Measurements from ENCODE around the gene ACER3.

ACER3 gene

DNA sequence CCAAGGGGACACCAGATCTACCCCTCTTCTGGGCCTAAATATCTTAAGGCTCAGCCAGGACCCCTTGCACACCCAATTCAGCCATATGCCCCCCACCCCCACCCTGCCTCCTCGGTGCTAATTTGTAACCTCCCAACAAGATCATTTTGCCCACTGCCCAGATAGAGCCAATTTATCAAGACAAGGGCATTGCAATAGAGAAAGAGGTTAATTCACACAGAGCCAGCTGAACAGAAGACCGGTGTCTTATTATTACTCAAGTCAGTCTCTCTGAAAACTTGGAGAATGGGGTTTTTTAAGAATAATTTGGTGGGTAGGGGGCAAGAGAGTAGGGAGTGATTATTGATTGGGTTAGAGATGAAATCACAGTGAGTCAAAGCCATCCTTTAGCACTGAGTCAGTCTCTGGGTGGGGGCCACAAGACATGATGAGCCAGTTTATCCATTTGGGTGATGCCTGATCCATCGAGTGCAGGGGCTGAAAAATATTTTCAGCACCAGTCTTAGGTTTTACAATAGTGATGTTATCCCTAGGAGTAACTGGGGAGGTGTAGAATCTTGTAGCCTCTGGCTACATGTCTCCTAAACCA, 196.2 kb downstream of the ACER3 start:
- TF ChIP-seq CSDC2 (CRISPR knock-in tag; IDR thresholded peaks at IDR 0.05) (no peak), ZFP30 (CRISPR knock-in tag; IDR thresholded peaks at IDR 0.05) (no peak)
- ATAC-seq: no peak

DNA sequence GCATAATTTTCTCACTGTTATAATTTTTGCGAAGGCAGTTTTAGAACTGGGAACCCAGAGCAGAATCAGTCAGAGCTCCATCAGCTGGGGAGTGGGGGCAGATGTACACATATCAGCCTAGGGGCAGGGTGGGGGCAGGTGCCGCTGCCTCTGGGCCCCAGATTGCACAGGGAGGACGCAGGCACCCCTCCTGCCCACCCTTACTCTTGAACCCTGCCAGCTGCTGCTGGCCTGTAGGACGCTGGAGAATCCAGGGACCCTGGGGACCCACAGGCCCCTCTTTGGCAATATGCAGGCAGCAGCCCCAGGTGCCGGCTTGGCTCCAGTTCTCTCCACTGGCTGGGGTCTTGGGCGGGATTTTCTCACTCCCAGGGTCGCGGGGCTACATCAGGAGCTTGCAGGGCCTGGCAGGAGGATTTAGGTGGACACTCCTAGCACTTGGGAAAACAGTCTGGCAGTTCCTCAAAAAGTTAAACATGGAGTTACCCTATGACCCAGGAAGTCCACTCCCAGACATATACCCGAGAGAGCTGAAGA, 197.3 kb downstream of the ACER3 start:
- ATAC-seq: no peak
- TF ChIP-seq ZNF70 (CRISPR knock-in tag; IDR thresholded peaks at IDR 0.05) (no peak), ZNF565 (CRISPR knock-in tag; conservative IDR thresholded peaks at IDR 0.05; ENCODE audit: low read depth) (no peak), GLIS3 (CRISPR knock-in tag; IDR thresholded peaks at IDR 0.05) (no peak), TCF4 (CRISPR knock-in tag; IDR thresholded peaks at IDR 0.05; ENCODE audit: borderline replicate concordance) (no peak), ESRRG (CRISPR knock-in tag; IDR thresholded peaks at IDR 0.05) (no peak), BACH2 (CRISPR knock-in tag; IDR thresholded peaks at IDR 0.05; ENCODE audit: borderline replicate concordance) (no peak), OSR1 (CRISPR knock-in tag; IDR thresholded peaks at IDR 0.05) (no peak), RARB (CRISPR knock-in tag; IDR thresholded peaks at IDR 0.05) (no peak), SNAI2 (CRISPR knock-in tag; IDR thresholded peaks at IDR 0.05) (no peak), ZNF8 (CRISPR knock-in tag; IDR thresholded peaks at IDR 0.05) (no peak), PPARA (CRISPR knock-in tag; IDR thresholded peaks at IDR 0.05; ENCODE audit: borderline replicate concordance) (no peak), CSDC2 (CRISPR knock-in tag; IDR thresholded peaks at IDR 0.05) (no peak)
- TF ChIP-seq, protein P1, sequence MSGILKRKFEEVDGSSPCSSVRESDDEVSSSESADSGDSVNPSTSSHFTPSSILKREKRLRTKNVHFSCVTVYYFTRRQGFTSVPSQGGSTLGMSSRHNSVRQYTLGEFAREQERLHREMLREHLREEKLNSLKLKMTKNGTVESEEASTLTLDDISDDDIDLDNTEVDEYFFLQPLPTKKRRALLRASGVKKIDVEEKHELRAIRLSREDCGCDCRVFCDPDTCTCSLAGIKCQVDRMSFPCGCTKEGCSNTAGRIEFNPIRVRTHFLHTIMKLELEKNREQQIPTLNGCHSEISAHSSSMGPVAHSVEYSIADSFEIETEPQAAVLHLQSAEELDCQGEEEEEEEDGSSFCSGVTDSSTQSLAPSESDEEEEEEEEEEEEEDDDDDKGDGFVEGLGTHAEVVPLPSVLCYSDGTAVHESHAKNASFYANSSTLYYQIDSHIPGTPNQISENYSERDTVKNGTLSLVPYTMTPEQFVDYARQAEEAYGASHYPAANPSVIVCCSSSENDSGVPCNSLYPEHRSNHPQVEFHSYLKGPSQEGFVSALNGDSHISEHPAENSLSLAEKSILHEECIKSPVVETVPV (CRISPR knock-in tag; IDR thresholded peaks at IDR 0.05): no peak
- TF ChIP-seq, protein P2, sequence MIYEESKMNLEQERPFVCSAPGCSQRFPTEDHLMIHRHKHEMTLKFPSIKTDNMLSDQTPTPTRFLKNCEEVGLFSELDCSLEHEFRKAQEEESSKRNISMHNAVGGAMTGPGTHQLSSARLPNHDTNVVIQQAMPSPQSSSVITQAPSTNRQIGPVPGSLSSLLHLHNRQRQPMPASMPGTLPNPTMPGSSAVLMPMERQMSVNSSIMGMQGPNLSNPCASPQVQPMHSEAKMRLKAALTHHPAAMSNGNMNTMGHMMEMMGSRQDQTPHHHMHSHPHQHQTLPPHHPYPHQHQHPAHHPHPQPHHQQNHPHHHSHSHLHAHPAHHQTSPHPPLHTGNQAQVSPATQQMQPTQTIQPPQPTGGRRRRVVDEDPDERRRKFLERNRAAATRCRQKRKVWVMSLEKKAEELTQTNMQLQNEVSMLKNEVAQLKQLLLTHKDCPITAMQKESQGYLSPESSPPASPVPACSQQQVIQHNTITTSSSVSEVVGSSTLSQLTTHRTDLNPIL (CRISPR knock-in tag; IDR thresholded peaks at IDR 0.05; ENCODE audit: low read depth): no peak
- TF ChIP-seq, protein P3, sequence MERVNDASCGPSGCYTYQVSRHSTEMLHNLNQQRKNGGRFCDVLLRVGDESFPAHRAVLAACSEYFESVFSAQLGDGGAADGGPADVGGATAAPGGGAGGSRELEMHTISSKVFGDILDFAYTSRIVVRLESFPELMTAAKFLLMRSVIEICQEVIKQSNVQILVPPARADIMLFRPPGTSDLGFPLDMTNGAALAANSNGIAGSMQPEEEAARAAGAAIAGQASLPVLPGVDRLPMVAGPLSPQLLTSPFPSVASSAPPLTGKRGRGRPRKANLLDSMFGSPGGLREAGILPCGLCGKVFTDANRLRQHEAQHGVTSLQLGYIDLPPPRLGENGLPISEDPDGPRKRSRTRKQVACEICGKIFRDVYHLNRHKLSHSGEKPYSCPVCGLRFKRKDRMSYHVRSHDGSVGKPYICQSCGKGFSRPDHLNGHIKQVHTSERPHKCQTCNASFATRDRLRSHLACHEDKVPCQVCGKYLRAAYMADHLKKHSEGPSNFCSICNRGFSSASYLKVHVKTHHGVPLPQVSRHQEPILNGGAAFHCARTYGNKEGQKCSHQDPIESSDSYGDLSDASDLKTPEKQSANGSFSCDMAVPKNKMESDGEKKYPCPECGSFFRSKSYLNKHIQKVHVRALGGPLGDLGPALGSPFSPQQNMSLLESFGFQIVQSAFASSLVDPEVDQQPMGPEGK (CRISPR knock-in tag; IDR thresholded peaks at IDR 0.05; ENCODE audit: borderline replicate concordance): no peak
- TF ChIP-seq, protein P4, sequence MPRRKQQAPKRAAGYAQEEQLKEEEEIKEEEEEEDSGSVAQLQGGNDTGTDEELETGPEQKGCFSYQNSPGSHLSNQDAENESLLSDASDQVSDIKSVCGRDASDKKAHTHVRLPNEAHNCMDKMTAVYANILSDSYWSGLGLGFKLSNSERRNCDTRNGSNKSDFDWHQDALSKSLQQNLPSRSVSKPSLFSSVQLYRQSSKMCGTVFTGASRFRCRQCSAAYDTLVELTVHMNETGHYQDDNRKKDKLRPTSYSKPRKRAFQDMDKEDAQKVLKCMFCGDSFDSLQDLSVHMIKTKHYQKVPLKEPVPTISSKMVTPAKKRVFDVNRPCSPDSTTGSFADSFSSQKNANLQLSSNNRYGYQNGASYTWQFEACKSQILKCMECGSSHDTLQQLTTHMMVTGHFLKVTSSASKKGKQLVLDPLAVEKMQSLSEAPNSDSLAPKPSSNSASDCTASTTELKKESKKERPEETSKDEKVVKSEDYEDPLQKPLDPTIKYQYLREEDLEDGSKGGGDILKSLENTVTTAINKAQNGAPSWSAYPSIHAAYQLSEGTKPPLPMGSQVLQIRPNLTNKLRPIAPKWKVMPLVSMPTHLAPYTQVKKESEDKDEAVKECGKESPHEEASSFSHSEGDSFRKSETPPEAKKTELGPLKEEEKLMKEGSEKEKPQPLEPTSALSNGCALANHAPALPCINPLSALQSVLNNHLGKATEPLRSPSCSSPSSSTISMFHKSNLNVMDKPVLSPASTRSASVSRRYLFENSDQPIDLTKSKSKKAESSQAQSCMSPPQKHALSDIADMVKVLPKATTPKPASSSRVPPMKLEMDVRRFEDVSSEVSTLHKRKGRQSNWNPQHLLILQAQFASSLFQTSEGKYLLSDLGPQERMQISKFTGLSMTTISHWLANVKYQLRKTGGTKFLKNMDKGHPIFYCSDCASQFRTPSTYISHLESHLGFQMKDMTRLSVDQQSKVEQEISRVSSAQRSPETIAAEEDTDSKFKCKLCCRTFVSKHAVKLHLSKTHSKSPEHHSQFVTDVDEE (CRISPR knock-in tag; IDR thresholded peaks at IDR 0.05): no peak

- ATAC-seq: no peak
- TF ChIP-seq ISL1 (CRISPR knock-in tag; IDR thresholded peaks at IDR 0.05) (no peak), ZNF70 (CRISPR knock-in tag; IDR thresholded peaks at IDR 0.05) (no peak), ZFP3 (CRISPR knock-in tag; IDR thresholded peaks at IDR 0.05) (no peak), POU6F1 (CRISPR knock-in tag; IDR thresholded peaks at IDR 0.05; ENCODE audit: borderline replicate concordance, low read depth) (no peak), ZNF565 (CRISPR knock-in tag; conservative IDR thresholded peaks at IDR 0.05; ENCODE audit: low read depth) (no peak), GLIS3 (CRISPR knock-in tag; IDR thresholded peaks at IDR 0.05) (no peak), RARB (CRISPR knock-in tag; IDR thresholded peaks at IDR 0.05) (no peak), CSDC2 (CRISPR knock-in tag; IDR thresholded peaks at IDR 0.05) (no peak), ARNTL (CRISPR knock-in tag; IDR thresholded peaks at IDR 0.05; ENCODE audit: borderline replicate concordance, low read depth) (no peak), PPARA (CRISPR knock-in tag; IDR thresholded peaks at IDR 0.05; ENCODE audit: borderline replicate concordance) (no peak), TOX (CRISPR knock-in tag; IDR thresholded peaks at IDR 0.05; ENCODE audit: borderline replicate concordance) (no peak)
- TF ChIP-seq, protein P3 (CRISPR knock-in tag; IDR thresholded peaks at IDR 0.05; ENCODE audit: borderline replicate concordance): no peak
- TF ChIP-seq, protein P2 (CRISPR knock-in tag; IDR thresholded peaks at IDR 0.05; ENCODE audit: low read depth): no peak
- TF ChIP-seq, protein P1 (CRISPR knock-in tag; IDR thresholded peaks at IDR 0.05): no peak
These were observed 198.2 kb downstream of the ACER3 start for GRCh38 chr11:77058900-77059299.

Measured in SK-N-SH treated with all-trans-retinoic acid at 6 μM for 48 hours (cell line).